ENCODE results near the gene CYP2F1. TPM values are rescaled to one million over a fixed set of nuclear protein-coding genes. Genes with fewer than 3 reads are reported as not detected.
"Not testable (repeated sequence)": the region's sequence is repeated elsewhere in the genome, so short reads cannot be mapped to it uniquely, and the experiment has no call there.

CYP2F1 gene
- total RNA-seq, 2 donors from 2014 or later: not detected

DNA sequence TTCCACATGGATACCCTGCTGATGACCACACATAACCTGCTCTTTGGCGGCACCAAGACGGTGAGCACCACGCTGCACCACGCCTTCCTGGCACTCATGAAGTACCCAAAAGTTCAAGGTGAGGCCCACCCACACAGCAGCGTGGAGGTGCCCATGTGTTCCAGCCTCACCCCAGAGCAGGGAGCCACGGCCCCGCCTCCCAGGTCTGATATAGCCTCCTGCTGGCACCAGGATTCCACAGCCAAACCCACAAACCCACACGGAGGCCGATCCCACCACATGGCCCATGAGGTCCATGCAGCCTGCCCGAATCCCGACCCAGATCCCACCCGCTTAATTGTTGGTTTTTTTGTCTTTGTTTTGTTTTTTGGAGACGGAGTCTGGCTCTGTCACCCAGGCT is 8.6 kb downstream of the CYP2F1 start:
- DNase-seq; intact Hi-C loops (cut with DNase I, micrococcal nuclease); ATAC-seq: not testable (repeated sequence)

DNA sequence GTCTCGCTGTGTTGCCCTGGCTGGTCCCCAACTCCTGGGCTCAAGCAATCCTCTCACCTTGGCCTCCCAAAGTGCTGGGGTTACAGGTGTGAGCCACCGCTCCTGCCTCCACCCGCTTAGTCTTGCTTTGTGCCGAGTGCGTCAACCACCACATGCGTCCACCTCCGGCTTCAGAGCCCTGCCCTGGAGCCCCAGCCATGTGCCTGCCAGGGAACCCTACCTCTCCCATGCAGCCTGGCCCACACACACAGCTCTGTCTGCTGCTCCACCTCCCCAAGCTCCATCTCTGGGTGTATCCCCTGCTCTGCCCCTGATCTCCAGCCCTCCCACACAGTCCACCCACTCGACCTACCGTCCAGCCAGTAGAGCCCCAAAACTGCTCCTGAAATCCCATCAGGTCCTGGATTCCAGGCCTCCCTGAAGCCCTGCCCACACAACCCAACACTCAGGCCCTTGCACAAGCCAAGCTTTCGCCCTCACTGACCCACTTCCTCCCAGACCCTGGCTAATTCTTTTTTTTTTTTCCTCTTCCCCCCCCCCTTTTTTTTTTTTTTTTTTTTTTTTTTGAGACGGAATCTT is 9.6 kb downstream of the CYP2F1 start:
- intact Hi-C loops (cut with DNase I, micrococcal nuclease): no loop called here
- DNase-seq (no peak), ATAC-seq (no peak)

DNA sequence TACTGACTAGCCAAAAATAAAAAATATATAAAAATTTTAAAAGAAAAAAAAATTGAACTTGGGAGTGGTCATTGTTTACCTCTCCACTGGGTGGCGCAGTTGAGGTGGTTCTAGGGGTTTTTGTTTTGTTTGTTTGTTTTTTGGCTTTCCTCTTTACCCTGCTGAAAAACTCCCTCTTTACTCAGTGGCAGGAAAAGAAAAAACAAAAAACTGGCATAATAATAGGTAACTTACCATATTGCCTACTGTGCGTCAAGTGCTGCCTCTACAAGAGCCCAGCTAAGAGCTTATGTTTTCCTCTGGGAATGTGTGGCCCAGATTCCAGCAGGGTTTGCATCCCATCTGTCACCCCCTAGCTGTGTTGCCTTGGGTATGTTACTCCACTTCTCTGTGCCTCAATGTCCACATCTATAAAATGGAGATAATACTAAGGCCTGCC is 12.6 kb downstream of the CYP2F1 start:
- DNase-seq (peak in 1 of 2 donors; percentile 44), ATAC-seq (peak; percentile 2)
- intact Hi-C loops (cut with DNase I, micrococcal nuclease): not testable (repeated sequence)

DNA sequence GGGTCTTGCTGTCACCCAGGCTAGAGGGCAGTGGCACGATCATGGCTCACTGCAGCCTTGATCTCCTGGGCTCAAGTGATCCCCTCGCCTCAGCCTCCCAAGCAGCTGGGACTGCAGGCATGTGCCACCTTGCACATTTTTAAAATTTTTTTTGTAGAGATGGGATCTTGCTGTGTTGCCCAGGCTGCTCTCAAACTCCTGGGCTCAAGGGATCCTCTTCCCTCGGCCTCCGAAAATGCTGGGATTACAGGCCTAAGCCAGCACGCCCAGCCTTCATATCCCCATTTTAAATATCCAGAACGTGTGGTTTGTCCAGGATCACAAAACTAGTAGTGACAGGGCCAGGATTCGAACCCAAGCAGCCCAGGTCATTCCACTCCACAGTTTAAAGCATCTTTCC is 13.1 kb downstream of the CYP2F1 start:
- intact Hi-C loops (cut with DNase I, micrococcal nuclease): not testable (repeated sequence)

DNA sequence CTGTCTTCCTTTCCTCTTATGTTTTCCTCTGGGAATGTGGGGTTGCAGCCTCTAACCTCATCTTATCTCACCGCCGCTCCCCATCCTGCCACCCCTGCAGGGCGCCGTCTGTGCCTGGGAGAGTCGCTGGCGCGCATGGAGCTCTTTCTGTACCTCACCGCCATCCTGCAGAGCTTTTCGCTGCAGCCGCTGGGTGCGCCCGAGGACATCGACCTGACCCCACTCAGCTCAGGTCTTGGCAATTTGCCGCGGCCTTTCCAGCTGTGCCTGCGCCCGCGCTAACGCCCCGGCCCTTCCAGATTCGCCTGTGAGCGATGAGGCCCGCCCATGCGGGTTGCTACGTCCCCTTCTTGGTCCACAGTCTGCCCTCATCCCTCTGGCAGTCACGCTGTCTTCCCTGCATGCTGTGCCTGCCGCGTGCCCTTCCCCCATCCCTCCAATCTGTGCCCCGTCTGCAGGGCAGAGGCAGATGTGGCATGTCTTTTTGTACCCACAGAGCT is 13.6 kb downstream of the CYP2F1 start:
- intact Hi-C loops (cut with DNase I, micrococcal nuclease): not testable (repeated sequence)
- ATAC-seq: peak; percentile 97
- DNase-seq: peak; percentile 88 to 90

More for the DNA sequence above, 13.1 kb downstream of the CYP2F1 start:
- not testable (repeated sequence) for DNase-seq, ATAC-seq

DNA sequence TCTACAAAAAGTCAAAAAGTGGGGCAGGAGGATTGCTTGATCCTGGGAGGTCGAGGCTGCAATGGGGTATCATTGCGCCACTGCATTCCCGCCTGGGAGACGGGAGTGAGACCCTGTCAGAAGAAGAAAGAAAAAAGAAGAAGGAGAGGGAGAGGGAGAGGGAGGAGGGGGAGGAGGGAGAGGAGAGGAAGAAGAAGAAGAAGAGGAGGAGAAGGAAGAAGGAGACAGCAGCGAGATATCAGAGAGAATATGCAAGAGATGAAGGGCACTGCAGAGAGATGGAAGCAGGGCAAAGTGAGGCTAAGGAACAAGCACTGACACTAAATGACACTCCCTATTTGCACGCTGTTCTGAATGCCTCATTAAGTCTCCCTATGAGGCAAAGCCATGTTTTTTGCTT is 14.5 kb downstream of the CYP2F1 start:
- intact Hi-C loops (cut with DNase I, micrococcal nuclease): no loop called here
- no peak for ATAC-seq
- no peak for DNase-seq

DNA sequence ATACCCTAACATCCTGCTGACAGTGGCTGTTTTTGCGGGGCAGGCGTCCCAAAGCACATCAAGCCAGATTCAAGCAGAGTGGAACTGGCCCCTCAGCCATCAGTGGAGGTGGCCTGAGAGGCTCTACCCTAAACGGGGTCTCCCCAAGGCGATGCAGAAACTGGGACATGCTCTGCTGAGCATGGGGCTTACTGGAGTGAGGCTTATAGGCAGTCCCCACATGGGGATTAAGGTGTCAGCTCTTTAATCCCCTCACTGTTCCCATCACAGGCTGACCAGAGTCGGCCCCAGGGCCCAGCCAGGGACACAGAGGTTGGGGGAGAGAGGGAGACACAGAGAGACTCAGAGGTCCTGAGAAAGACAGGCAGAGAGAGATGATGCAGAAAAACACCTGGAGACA is 17.0 kb downstream of the CYP2F1 start:
- DNase-seq (no peak), ATAC-seq (no peak)
- intact Hi-C loops (cut with DNase I, micrococcal nuclease): no loop called here

DNA sequence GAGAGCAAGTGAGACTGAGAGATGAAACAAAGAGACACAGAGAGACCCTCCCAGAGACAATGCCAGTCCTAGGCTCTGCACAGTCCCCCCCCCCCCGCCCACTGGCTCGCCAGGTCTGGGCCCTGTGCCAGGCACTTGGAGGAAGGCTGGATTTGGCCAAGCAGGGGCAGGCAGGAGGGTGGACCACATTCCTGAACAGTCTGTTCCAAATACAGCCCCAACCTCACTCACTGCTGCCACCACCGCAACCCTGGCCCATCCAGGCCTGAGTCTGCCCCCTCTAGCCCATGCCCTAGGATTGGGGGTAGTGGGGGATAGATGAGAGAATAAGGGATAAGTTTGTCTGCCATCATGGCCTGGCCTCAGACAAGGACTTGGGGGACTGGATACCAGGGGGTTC is 19.0 kb downstream of the CYP2F1 start:
- no peak for DNase-seq
- ATAC-seq: no peak
- intact Hi-C loops (cut with DNase I, micrococcal nuclease): no loop called here

DNA sequence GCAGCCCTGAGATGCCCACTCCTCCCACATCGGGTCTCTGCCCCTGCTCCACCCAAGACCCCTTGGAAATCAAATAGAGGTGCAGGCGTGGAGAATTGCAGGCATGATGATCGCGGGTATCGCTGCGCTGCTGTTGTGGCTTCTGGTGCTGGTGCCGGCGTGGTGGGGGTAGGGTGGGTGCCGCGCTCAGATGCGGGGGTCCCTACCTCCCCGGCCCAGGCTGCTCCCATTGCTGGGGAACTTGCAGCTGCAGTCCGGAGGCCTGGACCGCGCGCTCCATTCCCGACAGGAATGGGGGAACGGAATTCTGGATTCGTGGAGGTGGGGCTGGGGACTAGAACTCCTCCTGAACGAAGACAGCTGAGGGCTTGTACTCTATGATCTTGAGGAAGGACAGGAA is 20.4 kb downstream of the CYP2F1 start:
- ATAC-seq (no peak), DNase-seq (no peak)
- intact Hi-C loops (cut with DNase I, micrococcal nuclease): loop anchor here in 1 of 2 donors (5.0 kb wide), 1 partner anchor 472 kb away; no protein-coding TSS in a partner anchor

DNA sequence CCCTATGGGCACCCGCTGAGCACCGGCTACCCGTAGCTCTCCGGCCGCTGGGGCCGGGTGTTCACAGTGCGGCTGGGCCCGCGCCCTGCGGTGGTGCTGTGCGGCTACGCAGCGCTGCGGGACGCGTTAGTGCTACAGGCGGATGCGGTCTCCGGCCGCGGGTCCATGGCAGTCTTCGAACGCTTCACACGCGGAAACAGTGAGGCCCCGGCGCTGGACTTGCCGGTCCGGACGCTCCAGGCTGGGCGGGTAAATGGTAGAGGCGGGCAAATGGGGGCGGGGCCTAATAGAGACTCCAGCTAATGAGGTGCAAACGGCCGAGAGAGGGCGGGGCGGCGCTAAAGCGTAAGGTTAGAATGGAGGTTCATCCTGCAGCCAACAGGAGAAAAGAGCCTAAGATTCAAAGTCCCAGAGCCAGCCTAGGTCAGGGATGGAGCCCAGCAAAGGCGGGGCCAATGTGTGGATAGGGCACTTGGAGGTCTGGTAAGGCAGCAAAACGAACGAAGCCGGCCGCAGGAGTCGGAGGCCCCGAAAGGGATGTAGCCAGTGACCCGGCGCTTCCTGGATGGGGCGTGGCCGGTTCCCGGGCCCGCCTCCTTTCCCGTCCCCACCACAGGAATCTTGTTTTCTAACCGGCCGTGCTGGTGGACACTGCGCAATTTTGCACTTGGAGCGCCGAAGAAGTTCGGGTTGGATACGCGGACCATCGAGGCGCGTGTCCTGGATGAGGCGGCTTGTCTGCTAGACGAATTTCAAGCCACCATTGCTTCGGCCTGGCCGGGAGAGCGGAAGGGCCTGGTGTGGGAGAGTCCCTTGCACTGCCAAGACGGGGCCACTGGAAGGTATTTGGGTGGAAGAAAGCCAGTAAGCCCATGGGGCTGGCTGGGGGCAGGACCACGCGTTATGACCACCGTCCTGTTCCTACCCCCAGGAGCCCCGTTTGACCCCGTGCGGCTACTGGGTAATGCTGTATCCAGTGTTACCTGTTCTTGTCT is 21.5 kb downstream of the CYP2F1 start:
- ATAC-seq (peak; percentile 95), DNase-seq (peak; percentile 59 to 63)
- intact Hi-C loops (cut with DNase I, micrococcal nuclease): loop anchor here in 1 of 2 donors (5.0 kb wide), 1 partner anchor 473 kb away; no protein-coding TSS in a partner anchor

DNA sequence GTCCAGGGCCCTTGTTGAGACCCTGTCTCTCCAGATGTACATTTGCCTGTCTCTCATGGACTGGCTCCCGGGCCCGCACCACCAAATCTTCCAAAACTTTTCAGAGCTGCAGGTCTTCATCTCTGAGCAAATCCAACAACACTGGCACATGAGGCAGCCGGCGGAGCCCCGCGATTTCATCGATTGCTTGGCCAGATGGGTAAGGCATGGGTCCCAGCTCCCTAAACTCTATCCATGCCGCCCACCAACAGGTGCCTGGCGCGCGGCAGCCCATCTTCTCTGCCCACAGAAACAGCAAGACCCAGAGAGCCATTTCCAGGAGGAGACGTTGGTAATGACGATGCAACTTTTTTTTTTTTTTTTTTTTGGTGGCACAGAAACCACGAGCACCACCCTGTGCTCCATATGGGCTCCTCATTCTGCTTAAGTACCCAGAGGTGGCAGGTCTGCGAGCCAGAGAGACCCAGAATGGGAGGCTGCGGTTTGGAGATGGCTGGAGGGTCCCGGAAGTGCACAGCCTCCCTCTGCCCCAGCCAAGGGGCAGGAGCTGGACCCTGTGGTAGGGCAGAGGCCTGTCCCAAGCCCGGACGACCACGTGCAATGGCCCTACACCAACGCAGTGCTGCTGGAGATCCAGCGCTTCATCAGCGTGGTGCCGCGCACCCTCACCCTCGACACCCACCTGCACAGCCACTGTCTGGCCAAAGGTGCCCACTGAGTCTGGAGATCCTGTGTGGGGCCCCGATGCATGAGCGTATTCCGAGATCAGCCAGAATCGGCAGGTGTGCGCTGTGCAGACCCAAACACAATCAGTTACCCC is 22.6 kb downstream of the CYP2F1 start:
- no peak for ATAC-seq
- intact Hi-C loops (cut with DNase I, micrococcal nuclease): loop anchor here in 1 of 2 donors (5.0 kb wide), 1 partner anchor 475 kb away; no protein-coding TSS in a partner anchor

DNA sequence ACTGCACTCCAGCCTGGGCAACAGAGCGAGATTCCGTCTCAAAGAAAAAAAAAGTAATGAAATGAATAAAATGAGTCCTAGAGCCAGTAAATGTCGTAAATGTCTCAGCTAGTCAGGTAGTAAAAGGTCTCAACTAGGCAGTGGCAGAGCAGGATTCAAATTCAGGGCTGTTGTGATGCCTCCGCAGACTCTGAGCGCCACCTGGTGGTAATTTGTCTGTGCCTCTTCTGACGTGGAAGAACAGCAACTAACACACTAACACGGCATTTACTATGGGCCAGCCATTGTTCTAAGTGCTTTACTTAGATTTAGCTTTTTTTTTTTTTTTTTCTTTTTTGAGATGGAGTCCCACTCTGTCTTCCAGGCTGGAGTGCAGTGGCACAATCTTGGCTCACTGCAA is 30.2 kb downstream of the CYP2F1 start:
- DNase-seq (peak; percentile 82 to 96), ATAC-seq (peak; percentile 94)
- intact Hi-C loops (cut with DNase I, micrococcal nuclease): loop anchor here in 1 of 2 donors (5.0 kb wide), 1 partner anchor 167 kb away; no protein-coding TSS in a partner anchor

More for the DNA sequence above, 22.6 kb downstream of the CYP2F1 start:
- no peak for DNase-seq

DNA sequence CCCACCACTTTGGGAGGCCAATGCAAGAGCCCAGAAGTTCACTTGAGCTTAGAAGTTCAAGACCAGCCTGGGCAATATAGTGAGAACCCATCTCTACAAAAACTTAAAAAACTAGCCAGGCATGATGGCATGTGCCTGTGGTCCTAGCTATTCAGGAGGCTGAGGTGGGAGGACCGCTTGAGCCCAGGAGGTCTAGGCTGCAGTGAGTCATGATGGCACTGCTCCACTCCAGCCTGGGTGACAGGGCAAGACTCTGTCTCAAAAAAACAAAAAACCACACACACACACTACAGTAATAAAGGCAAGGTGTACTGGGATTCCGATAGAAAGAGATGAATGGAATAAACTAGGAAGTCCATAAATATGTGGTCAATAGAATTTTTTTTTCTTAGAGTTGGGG is 35.6 kb downstream of the CYP2F1 start:
- no peak for ATAC-seq
- DNase-seq: no peak
- intact Hi-C loops (cut with DNase I, micrococcal nuclease): no loop called here

DNA sequence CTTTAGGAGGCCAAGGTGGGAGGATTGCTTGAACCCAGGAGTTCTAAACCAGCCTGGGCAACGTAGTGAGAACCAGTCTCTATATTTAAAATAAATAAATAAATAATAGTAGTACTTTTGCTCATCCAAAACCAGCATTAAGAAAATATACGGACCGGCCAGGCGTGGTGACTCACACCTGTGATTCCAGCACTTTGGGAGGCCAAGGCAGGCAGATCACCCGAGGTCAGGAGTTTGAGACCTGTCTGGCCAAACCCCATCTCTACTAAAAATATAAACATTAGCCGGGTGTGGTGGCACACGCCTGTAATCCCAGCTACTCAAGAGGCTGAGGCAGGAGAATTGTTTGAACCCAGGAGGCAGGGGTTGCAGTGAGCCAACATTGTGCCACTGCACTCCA is 36.8 kb downstream of the CYP2F1 start:
- intact Hi-C loops (cut with DNase I, micrococcal nuclease); ATAC-seq; DNase-seq: not testable (repeated sequence)

DNA sequence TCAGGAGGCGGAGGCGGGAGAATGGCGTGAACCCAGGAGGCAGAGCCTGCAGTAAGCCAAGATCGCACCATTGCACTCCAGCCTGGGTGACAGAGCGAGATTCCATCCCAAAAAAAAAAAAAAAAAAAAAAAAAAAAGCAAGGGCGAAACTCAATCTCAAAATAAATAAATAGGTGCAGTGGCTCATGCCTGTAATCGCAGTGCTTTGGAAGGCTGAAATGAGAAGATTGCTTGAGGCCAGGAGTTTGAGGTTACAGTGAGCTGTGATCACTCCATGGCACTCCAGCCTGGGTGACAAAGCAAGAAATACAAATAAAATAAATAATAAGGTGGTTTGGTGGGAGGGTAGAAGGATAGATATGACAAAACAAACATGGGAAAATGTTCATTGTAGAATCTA is 39.8 kb downstream of the CYP2F1 start:
- no peak for DNase-seq
- intact Hi-C loops (cut with DNase I, micrococcal nuclease): no loop called here
- ATAC-seq: no peak

DNA sequence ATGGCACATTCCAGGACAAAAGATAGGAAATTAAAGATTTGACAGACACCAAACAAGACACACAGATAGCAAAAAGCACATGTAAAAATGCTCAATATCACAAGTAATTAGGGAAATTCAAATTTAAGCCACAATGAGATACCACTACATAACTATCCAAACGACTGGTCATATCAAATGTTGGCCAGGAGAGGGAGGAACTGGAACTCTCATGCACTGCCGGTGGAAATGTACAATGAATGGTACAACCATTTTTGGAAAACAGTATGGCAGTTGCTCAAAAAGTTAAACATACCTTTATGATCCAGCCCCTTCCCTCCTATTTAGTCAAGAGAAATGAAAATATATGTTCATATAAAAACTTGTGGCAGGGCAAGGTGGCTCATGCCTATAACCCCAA is 42.0 kb downstream of the CYP2F1 start:
- DNase-seq (no peak), ATAC-seq (no peak)
- intact Hi-C loops (cut with DNase I, micrococcal nuclease): no loop called here

DNA sequence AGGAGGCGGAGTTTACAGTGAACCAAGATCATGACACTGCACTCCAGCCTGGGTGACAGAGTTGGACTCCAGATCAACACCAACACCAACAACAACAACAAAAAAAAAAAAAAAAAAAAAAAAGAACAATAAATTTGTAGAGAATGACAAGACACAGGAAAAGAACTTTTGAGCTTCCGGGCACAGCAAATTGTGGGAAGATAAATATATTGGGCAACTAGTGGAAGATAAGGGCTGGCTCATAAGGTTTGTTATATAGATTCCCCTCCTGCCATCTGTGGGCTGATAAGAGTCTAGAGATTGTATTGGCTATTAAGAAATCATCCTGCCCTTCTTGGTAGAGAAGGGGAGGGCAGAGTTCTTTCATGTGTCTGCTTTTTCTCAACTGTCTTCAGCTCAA is 45.6 kb downstream of the CYP2F1 start:
- intact Hi-C loops (cut with DNase I, micrococcal nuclease): no loop called here
- DNase-seq: no peak
- peak; percentile 55 for ATAC-seq

DNA sequence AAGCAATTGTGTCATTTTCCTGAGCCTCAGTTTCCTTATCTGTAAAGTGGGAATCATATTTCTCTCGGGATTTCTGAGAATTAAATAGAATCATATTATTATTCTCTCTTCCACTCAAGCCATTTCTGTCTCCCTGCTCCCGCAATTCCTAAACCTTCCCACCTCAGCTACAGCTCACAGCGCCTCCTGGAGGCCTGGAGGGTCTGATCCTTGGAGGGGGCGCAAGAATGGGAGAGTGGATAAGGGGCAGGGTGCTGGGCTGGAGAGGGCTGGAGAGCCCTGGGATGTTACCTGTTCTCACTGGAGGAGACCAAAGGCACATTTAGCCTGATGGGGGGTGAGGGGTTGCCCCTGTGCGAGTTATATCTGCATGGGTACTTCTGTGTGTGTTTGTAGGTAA is 47.7 kb downstream of the CYP2F1 start:
- no peak for DNase-seq
- intact Hi-C loops (cut with DNase I, micrococcal nuclease): no loop called here
- ATAC-seq: no peak

All from left colon (tissue), 2 donors.